Mesendoderm (in vitro differentiated cells): ENCODE data around the gene PRRC2B.
"Not testable (repeated sequence)": the region's sequence is repeated elsewhere in the genome, so short reads cannot be mapped to it uniquely, and the experiment has no call there.

Experiments
- DNase-seq: peaks from one replicate; pipeline ENCODE4 v3.0.0; 2013
- H2AK5ac ChIP-seq: 2 replicates; pipeline ENCODE4 v1.6.1; 2013; ENCODE audit warnings: low read length, inconsistent platforms
- H2BK120ac ChIP-seq: 2 replicates; pipeline ENCODE4 v1.6.1; 2013; ENCODE audit warnings: low read depth, mild to moderate bottlenecking, low read length, moderate library complexity, mixed read lengths
- H2BK15ac ChIP-seq: replicated peaks from 2 replicates; pipeline ENCODE4 v1.6.1; 2013; ENCODE audit warnings: low read depth, mild to moderate bottlenecking, moderate library complexity
- H2BK5ac ChIP-seq: 2 replicates; pipeline ENCODE4 v1.6.1; 2013; ENCODE audit warnings: low read length, inconsistent platforms
- H3K18ac ChIP-seq: 2 replicates; pipeline ENCODE4 v1.6.1; 2013; ENCODE audit warnings: mild to moderate bottlenecking, low read length, mixed read lengths
- H3K23ac ChIP-seq: one replicate; pipeline ENCODE4 v1.6.1; 2013; ENCODE audit warnings: low read length
- H3K27ac ChIP-seq: 2 replicates; pipeline ENCODE4 v1.5.1; 2013; ENCODE audit warnings: low read depth, mild to moderate bottlenecking, inconsistent platforms, low read length, moderate library complexity
- H3K27me3 ChIP-seq: 2 replicates; pipeline ENCODE4 v1.6.1; 2013; ENCODE audit warnings: low read length, control low read depth, mild to moderate bottlenecking, inconsistent platforms; ENCODE audit not compliant: insufficient read depth, poor library complexity
- H3K36me3 ChIP-seq: 2 replicates; pipeline ENCODE4 v1.6.1; 2013; ENCODE audit warnings: low read length, inconsistent platforms; ENCODE audit not compliant: control insufficient read depth, insufficient read depth
- H3K4ac ChIP-seq: one replicate; pipeline ENCODE4 v1.6.1; 2013; ENCODE audit warnings: low read depth, mild to moderate bottlenecking, low read length, moderate library complexity
- H3K4me1 ChIP-seq: 2 replicates; pipeline ENCODE4 v1.6.1; 2013; ENCODE audit warnings: low read depth, low read length, inconsistent platforms; ENCODE audit not compliant: control insufficient read depth
- H3K4me2 ChIP-seq: 2 replicates; pipeline ENCODE4 v1.6.1; 2013; ENCODE audit warnings: low read length
- H3K4me3 ChIP-seq: 2 replicates; pipeline ENCODE4 v1.5.1; 2013; ENCODE audit warnings: mild to moderate bottlenecking, low read length
- H3K56ac ChIP-seq: one replicate; pipeline ENCODE4 v1.6.1; 2013; ENCODE audit warnings: low read length
- H3K79me1 ChIP-seq: 2 replicates; pipeline ENCODE4 v1.6.1; 2013; ENCODE audit warnings: low read length, inconsistent platforms
- H3K79me2 ChIP-seq: 2 replicates; pipeline ENCODE4 v1.6.1; 2013; ENCODE audit warnings: mild to moderate bottlenecking, low read length; ENCODE audit not compliant: control insufficient read depth, insufficient read depth
- H3K9ac ChIP-seq: 2 replicates; pipeline ENCODE4 v1.6.1; 2013; ENCODE audit warnings: low read length, inconsistent platforms
- H4K5ac ChIP-seq: one replicate; pipeline ENCODE4 v1.6.1; 2013; ENCODE audit warnings: low read length
- H4K8ac ChIP-seq: one replicate; pipeline ENCODE4 v1.6.1; 2013; ENCODE audit warnings: low read depth, mild to moderate bottlenecking, control low read depth, low read length, moderate library complexity
- WGBS: extraction: QIAGEN DNeasy Blood & Tissue Kit; methylation state at CpG from one replicate; pipeline ENCODE4 v1.1.7; 2013; ENCODE audit warnings: low lambda C conversion rate, missing lambda C conversion rate; ENCODE audit not compliant: insufficient coverage; ENCODE audit errors: extremely low coverage; 5-methylcytosine and 5-hydroxymethylcytosine counted together

The PRRC2B gene

GRCh38 chr9:131454028-131454427, 60.1 kb downstream of the PRRC2B start:
- no peaks in the 10 kb centered on the region for H3K4me1 ChIP-seq
- H3K36me3 ChIP-seq = peaks cover 21% of the 10 kb centered on the region

GRCh38 chr9:131455655-131456054, 61.8 kb downstream of the PRRC2B start:
- not testable (repeated sequence) for H3K27ac ChIP-seq, H4K8ac ChIP-seq, H3K23ac ChIP-seq, H3K4ac ChIP-seq, H3K4me1 ChIP-seq, DNase-seq, H3K4me2 ChIP-seq, H3K4me3 ChIP-seq, H2BK120ac ChIP-seq, H3K9ac ChIP-seq, H3K56ac ChIP-seq, H2BK15ac ChIP-seq, H4K5ac ChIP-seq, H2AK5ac ChIP-seq, H2BK5ac ChIP-seq, H3K27me3 ChIP-seq, H3K18ac ChIP-seq
- H3K79me1 ChIP-seq = peaks cover 23% of the 10 kb centered on the region
- H3K79me2 ChIP-seq = peaks cover 15% of the 10 kb centered on the region
- peaks cover 31% of the 10 kb centered on the region for H3K36me3 ChIP-seq
- WGBS = no CpG with 5 or more reads among the region's 10 CpGs

More at GRCh38 chr9:131454028-131454427, 60.1 kb downstream of the PRRC2B start:
- Histone ChIP-seq H3K4me3 (no peak overlapping the region), H3K9ac (no peak overlapping the region), H2BK120ac (no peak overlapping the region), H3K79me2 (peaks cover 15% of the 10 kb centered on the region), H4K5ac (no peak overlapping the region), H2BK15ac (no peak overlapping the region), H2AK5ac (no peak overlapping the region), H3K56ac (no peak overlapping the region), H2BK5ac (no peak overlapping the region), H3K27me3 (no peaks in the 10 kb centered on the region), H3K18ac (no peak overlapping the region), H3K4ac (no peak overlapping the region), H4K8ac (no peak overlapping the region), H3K4me2 (no peak overlapping the region), H3K79me1 (peaks cover 18% of the 10 kb centered on the region), H3K23ac (no peak overlapping the region), H3K27ac (no peak overlapping the region)
- no peak for DNase-seq

GRCh38 chr9:131457746-131458145, 63.9 kb downstream of the PRRC2B start:
- H3K4me2 ChIP-seq = no peak overlapping the region
- H3K27me3 ChIP-seq = no peaks in the 10 kb centered on the region
- H3K79me1 ChIP-seq = peaks cover 28% of the 10 kb centered on the region
- no peak overlapping the region for H3K23ac ChIP-seq
- no peak overlapping the region for H3K4ac ChIP-seq
- H3K4me3 ChIP-seq = no peak overlapping the region
- peaks cover 12% of the 10 kb centered on the region for H3K79me2 ChIP-seq
- H4K5ac ChIP-seq = no peak overlapping the region
- no peak overlapping the region for H2BK5ac ChIP-seq
- no CpG with 5 or more reads among the region's 10 CpGs for WGBS
- no peak overlapping the region for H2AK5ac ChIP-seq
- no peak overlapping the region for H3K27ac ChIP-seq
- H3K4me1 ChIP-seq = no peaks in the 10 kb centered on the region
- H3K18ac ChIP-seq = no peak overlapping the region
- no peak overlapping the region for H4K8ac ChIP-seq
- no peak overlapping the region for H3K9ac ChIP-seq
- H2BK15ac ChIP-seq = no peak overlapping the region
- H3K36me3 ChIP-seq = peaks cover 37% of the 10 kb centered on the region
- no peak overlapping the region for H3K56ac ChIP-seq
- no peak for DNase-seq
- no peak overlapping the region for H2BK120ac ChIP-seq

- no CpG with 5 or more reads among the region's 10 CpGs for WGBS
- Histone ChIP-seq H3K79me1 (peaks cover 25% of the 10 kb centered on the region), H3K18ac (no peak overlapping the region), H2AK5ac (no peak overlapping the region), H2BK5ac (no peak overlapping the region), H4K8ac (no peak overlapping the region), H3K4me2 (no peak overlapping the region), H3K36me3 (peaks cover 39% of the 10 kb centered on the region), H4K5ac (no peak overlapping the region), H2BK120ac (no peak overlapping the region), H3K56ac (no peak overlapping the region), H3K9ac (no peak overlapping the region), H3K79me2 (peaks cover 5% of the 10 kb centered on the region), H3K4ac (no peak overlapping the region), H3K4me1 (no peaks in the 10 kb centered on the region), H3K27me3 (no peaks in the 10 kb centered on the region), H3K23ac (no peak overlapping the region), H3K4me3 (no peak overlapping the region), H3K27ac (no peak overlapping the region), H2BK15ac (no peak overlapping the region)
- DNase-seq = no peak
Observed at GRCh38 chr9:131459056-131459455, 65.2 kb downstream of the PRRC2B start.

- Histone ChIP-seq H3K56ac (no peak overlapping the region), H3K27me3 (no peaks in the 10 kb centered on the region), H2BK120ac (no peak overlapping the region), H4K5ac (no peak overlapping the region), H3K18ac (no peak overlapping the region), H3K4me3 (no peak overlapping the region), H3K9ac (no peak overlapping the region), H2AK5ac (no peak overlapping the region), H3K79me2 (peaks cover 4% of the 10 kb centered on the region), H3K4me2 (no peak overlapping the region), H3K36me3 (peaks cover 39% of the 10 kb centered on the region), H2BK15ac (no peak overlapping the region), H3K4ac (no peak overlapping the region), H3K27ac (no peak overlapping the region), H3K23ac (no peak overlapping the region), H3K4me1 (no peaks in the 10 kb centered on the region), H2BK5ac (no peak overlapping the region), H3K79me1 (peaks cover 22% of the 10 kb centered on the region), H4K8ac (no peak overlapping the region)
- no CpG with 5 or more reads among the region's 1 CpG for WGBS
- DNase-seq = no peak
Observed at GRCh38 chr9:131461166-131461565, 67.3 kb downstream of the PRRC2B start.

GRCh38 chr9:131464354-131465000, 70.6 kb downstream of the PRRC2B start:
- Histone ChIP-seq H2AK5ac (no peak overlapping the region), H2BK120ac (no peak overlapping the region), H3K27me3 (no peaks in the 10 kb centered on the region), H3K18ac (no peak overlapping the region), H4K8ac (no peak overlapping the region), H3K27ac (no peak overlapping the region), H3K4ac (no peak overlapping the region), H3K56ac (no peak overlapping the region), H3K36me3 (peaks cover 39% of the 10 kb centered on the region), H3K23ac (no peak overlapping the region), H3K4me2 (no peak overlapping the region), H3K79me2 (peaks cover 12% of the 10 kb centered on the region), H4K5ac (no peak overlapping the region), H3K4me3 (no peak overlapping the region), H3K9ac (no peak overlapping the region), H3K4me1 (no peaks in the 10 kb centered on the region), H2BK15ac (no peak overlapping the region), H2BK5ac (no peak overlapping the region), H3K79me1 (peaks cover 19% of the 10 kb centered on the region)
- no peak for DNase-seq
- WGBS = no CpG with 5 or more reads among the region's 24 CpGs
